Epithelial cell of proximal tubule (primary cell): Measurements from ENCODE around the gene FKBP7. TPM values are rescaled to one million over a fixed set of nuclear protein-coding genes. Genes with fewer than 3 reads are reported as not detected.

Experiments
- DNase-seq: peaks from one replicate; pipeline ENCODE4 v3.0.0-alpha.2; 2011; ENCODE audit warnings: low read depth
- H3K4me3 ChIP-seq: 2 replicates; pipeline ENCODE4 v1.5.1; 2011; ENCODE audit warnings: low read depth, mild to moderate bottlenecking, low read length
- CTCF ChIP-seq: conservative IDR thresholded peaks from 2 replicates; pipeline ENCODE4 v1.5.1; 2012; ENCODE audit warnings: low read depth, mild to moderate bottlenecking, low read length
- total RNA-seq: library from RNA; depleted of rRNA; stranded (reverse); fragments of >200 nt; gene quantifications from 2 replicates; pipeline ENCODE4 v1.2.3, GENCODE V29; 2015

FKBP7 gene
- total RNA-seq, 1 donor from 2014 or later: 9.5 TPM

- TF ChIP-seq CTCF: no peak
- no peak for DNase-seq
- peak overlapping the region; percentile 72 for H3K4me3 ChIP-seq
Observed at GRCh38 chr2:178479275-178479616, 846 bp upstream of the FKBP7 start.

- TF ChIP-seq CTCF: no peak
- peak overlapping the region; percentile 72 for H3K4me3 ChIP-seq
- no peak for DNase-seq
Observed at GRCh38 chr2:178478130-178478438, 316 bp downstream of the FKBP7 start.

GRCh38 chr2:178477443-178478129, 814 bp downstream of the FKBP7 start:
- peak overlapping the region; percentile 72 for H3K4me3 ChIP-seq
- no peak for TF ChIP-seq CTCF
- DNase-seq: no peak

GRCh38 chr2:178476477-178476876, 1.9 kb downstream of the FKBP7 start:
- no peak for DNase-seq
- H3K4me3 ChIP-seq: no peak overlapping the region
- no peak for TF ChIP-seq CTCF

GRCh38 chr2:178474560-178474959, 3.8 kb downstream of the FKBP7 start:
- DNase-seq: no peak
- TF ChIP-seq CTCF: no peak
- no peak overlapping the region for H3K4me3 ChIP-seq

GRCh38 chr2:178473931-178474330, 4.5 kb downstream of the FKBP7 start:
- no peak for DNase-seq

More at GRCh38 chr2:178473931-178474330, 4.5 kb downstream of the FKBP7 start:
- H3K4me3 ChIP-seq: no peak overlapping the region
- TF ChIP-seq CTCF: no peak
